Liver (tissue), 9 donors: ENCODE results near the gene WDR82. TPM values are rescaled to one million over a fixed set of nuclear protein-coding genes. Genes with fewer than 3 reads are reported as not detected.

Experiments used
- DNase-seq: peaks from one replicate; pipeline ENCODE4 v3.0.0-alpha.2; 2017; ENCODE audit warnings: low spot score
- H3K27ac ChIP-seq, 2 donors: one replicate each; pipeline ENCODE4 v1.7.0; 2013; ENCODE audit warnings: inconsistent platforms in 2 of 2, low read length in 2 of 2, control low read depth in 1 of 2, low read depth in 1 of 2, mild to moderate bottlenecking in 1 of 2
- H3K27me3 ChIP-seq, 4 donors: one replicate each; pipeline versions ENCODE4 v1.6.1 to v1.7.0; 2013; ENCODE audit warnings: low read length in 3 of 4, inconsistent platforms in 1 of 4, mild to moderate bottlenecking in 1 of 4, moderate library complexity in 1 of 4; ENCODE audit not compliant: control insufficient read depth in 4 of 4, insufficient read depth in 4 of 4
- H3K36me3 ChIP-seq, 4 donors: one replicate each; pipeline versions ENCODE4 v1.6.1 to v1.7.0; 2013; ENCODE audit warnings: low read length in 3 of 4, mild to moderate bottlenecking in 3 of 4, low read depth in 1 of 4, moderate library complexity in 1 of 4; ENCODE audit not compliant: control insufficient read depth in 4 of 4, insufficient read depth in 3 of 4
- H3K4me1 ChIP-seq, 4 donors: one replicate each; pipeline versions ENCODE4 v1.6.1 to v1.7.0; 2013; ENCODE audit warnings: low read length in 3 of 4, mild to moderate bottlenecking in 3 of 4, moderate library complexity in 1 of 4; ENCODE audit not compliant: control insufficient read depth in 4 of 4, insufficient read depth in 4 of 4
- H3K4me3 ChIP-seq, 3 donors: one replicate each; pipeline versions ENCODE4 v1.6.1 to v1.7.0; 2013; ENCODE audit warnings: low read length in 3 of 3, control low read depth in 1 of 3, low read depth in 1 of 3, mild to moderate bottlenecking in 1 of 3
- H3K9ac ChIP-seq, 2 donors: one replicate each; pipeline ENCODE4 v1.7.0; 2013; ENCODE audit warnings: low read length in 2 of 2, mild to moderate bottlenecking in 2 of 2, moderate library complexity in 2 of 2, control low read depth in 1 of 2, low read depth in 1 of 2
- H3K9me3 ChIP-seq, 4 donors: one replicate each; pipeline versions ENCODE4 v1.6.1 to v1.7.0; 2013; ENCODE audit warnings: low read length in 3 of 4; ENCODE audit not compliant: control insufficient read depth in 4 of 4
- ATF3 ChIP-seq: IDR thresholded peaks from 2 replicates; pipeline ENCODE4 v1.6.1; 2016; ENCODE audit warnings: antibody characterized with exemption
- CTCF ChIP-seq: fragments of 150-350 bp; IDR thresholded peaks from 2 replicates; pipeline ENCODE4 v1.5.1; 2017; ENCODE audit warnings: improper control_type of control experiment, low read depth, low read length; ENCODE audit not compliant: missing input control
- EGR1 ChIP-seq, 2 donors: IDR thresholded peaks; 2 replicates each; pipeline ENCODE4 v1.6.1; 2016 to 2018; ENCODE audit warnings: antibody characterized with exemption in 2 of 2, low read depth in 2 of 2
- FOXA1 ChIP-seq: IDR thresholded peaks from 2 replicates; pipeline ENCODE4 v1.6.1; 2016; ENCODE audit warnings: antibody characterized with exemption
- FOXA2 ChIP-seq: IDR thresholded peaks from 2 replicates; pipeline ENCODE4 v1.6.1; 2016; ENCODE audit warnings: antibody characterized with exemption
- GABPA ChIP-seq, 2 donors: IDR thresholded peaks in 1 of 2; conservative IDR thresholded peaks in 1 of 2; 2 replicates each; pipeline ENCODE4 v1.6.1; 2016; ENCODE audit warnings: antibody characterized with exemption in 2 of 2, mild to moderate bottlenecking in 1 of 2, moderate library complexity in 1 of 2
- HNF4A ChIP-seq, 2 donors: conservative IDR thresholded peaks; 2 replicates each; pipeline ENCODE4 v1.6.1; 2016; ENCODE audit warnings: antibody characterized with exemption in 2 of 2, mild to moderate bottlenecking in 2 of 2
- HNF4G ChIP-seq: IDR thresholded peaks from 2 replicates; pipeline ENCODE4 v1.6.1; 2016; ENCODE audit warnings: antibody characterized with exemption
- JUND ChIP-seq, 2 donors: IDR thresholded peaks; 2 replicates each; pipeline ENCODE4 v1.6.1; 2016; ENCODE audit warnings: antibody characterized with exemption in 2 of 2
- MAX ChIP-seq: IDR thresholded peaks from 2 replicates; pipeline ENCODE4 v1.6.1; 2016; ENCODE audit warnings: antibody characterized with exemption
- NR2F2 ChIP-seq: IDR thresholded peaks from 2 replicates; pipeline ENCODE4 v1.6.1; 2016; ENCODE audit warnings: antibody characterized with exemption
- RAD21 ChIP-seq, 2 donors: IDR thresholded peaks; 2 replicates each; pipeline ENCODE4 v1.6.1; 2016; ENCODE audit warnings: antibody characterized with exemption in 2 of 2, mild to moderate bottlenecking in 2 of 2
- REST ChIP-seq: IDR thresholded peaks from 2 replicates; pipeline ENCODE4 v1.6.1; 2016; ENCODE audit warnings: antibody characterized with exemption, mild to moderate bottlenecking
- RXRA ChIP-seq, 2 donors: IDR thresholded peaks; 2 replicates each; pipeline ENCODE4 v1.6.1; 2017 to 2018; ENCODE audit warnings: antibody characterized with exemption in 2 of 2, mild to moderate bottlenecking in 1 of 2
- SP1 ChIP-seq: IDR thresholded peaks from 2 replicates; pipeline ENCODE4 v1.6.1; 2018; ENCODE audit warnings: antibody characterized with exemption, mild to moderate bottlenecking
- TAF1 ChIP-seq: conservative IDR thresholded peaks from 2 replicates; pipeline ENCODE4 v1.6.1; 2016; ENCODE audit warnings: antibody characterized with exemption, mild to moderate bottlenecking
- YY1 ChIP-seq: IDR thresholded peaks from 2 replicates; pipeline ENCODE4 v1.6.1; 2016; ENCODE audit warnings: antibody characterized with exemption, mild to moderate bottlenecking
- ZBTB33 ChIP-seq: IDR thresholded peaks from 2 replicates; pipeline ENCODE4 v1.6.1; 2016; ENCODE audit warnings: antibody characterized with exemption
- WGBS: extraction: QIAGEN DNeasy Blood & Tissue Kit; methylation state at CpG from one replicate; pipeline ENCODE4 v1.1.7; 2013; 5-methylcytosine and 5-hydroxymethylcytosine counted together
- polyA plus RNA-seq, 2 donors: library from polyadenylated mRNA; stranded (reverse) in 1 of 2; unstranded in 1 of 2; fragments of 200-250 nt in 1 of 2; fragments of >200 nt in 1 of 2; fragmentation: Nextera tagmentation in 1 of 2; extraction: Ambion mirVana in 1 of 2; gene quantifications; one replicate each; pipeline versions ENCODE4 v1.2.1 to v1.2.3, GENCODE V29; 2013 to 2015
- total RNA-seq, 2 donors: library from RNA; depleted of rRNA; stranded (reverse); fragments of >200 nt; gene quantifications; one replicate each; pipeline ENCODE4 v1.2.3, GENCODE V29; 2014
- donor health status: healthy.
- donor health status: healthy.
- donor health status: healthy.
- donor health status: healthy.
- donor health status: healthy.

WDR82 gene
- total and polyA plus RNA-seq, 4 donors = 4.3 to 44.3 (median 25.5) TPM

- Histone ChIP-seq H3K9ac (no peak overlapping the region), H3K9me3 (no peaks in the 10 kb centered on the region), H3K27me3 (no peaks in the 10 kb centered on the region), H3K27ac (peak overlapping the region in 1 of 2 donors; percentile 76), H3K4me3 (no peak overlapping the region), H3K4me1 (peaks cover 3 to 23% (median 14%) of the 10 kb centered on the region in 4 donors), H3K36me3 (peaks cover 0 to 13% (median 4%) of the 10 kb centered on the region in 4 donors)
- no peak for TF ChIP-seq EGR1 (IDR thresholded peaks at IDR 0.05; ENCODE audit: low read depth in 2 of 2)
- TF ChIP-seq YY1 = no peak
- TF ChIP-seq TAF1 = no peak
- no peak for TF ChIP-seq CTCF
- TF ChIP-seq NR2F2 = no peak
- TF ChIP-seq MAX = no peak
- TF ChIP-seq SP1 = no peak
- TF ChIP-seq GABPA (IDR thresholded peaks at IDR 0.05 in 1 of 2, conservative IDR thresholded peaks at IDR 0.05 in 1 of 2) = no peak
- TF ChIP-seq ZBTB33 = no peak
- TF ChIP-seq FOXA2 = no peak
- TF ChIP-seq RXRA (IDR thresholded peaks at IDR 0.05) = no peak
- no peak for TF ChIP-seq FOXA1
- no peak for TF ChIP-seq HNF4A (conservative IDR thresholded peaks at IDR 0.05)
- TF ChIP-seq HNF4G = no peak
- TF ChIP-seq REST = no peak
- TF ChIP-seq RAD21 (IDR thresholded peaks at IDR 0.05) = no peak
- TF ChIP-seq JUND (IDR thresholded peaks at IDR 0.05) = no peak
- no peak for TF ChIP-seq ATF3
- 94% methylated on average over 7 of the region's 7 CpGs for WGBS
- DNase-seq = no peak
Measured at GRCh38 chr3:52247409-52248164, 30.9 kb downstream of the WDR82 start.
